Measurements from ENCODE around the gene OR6V1. TPM values are rescaled to one million over a fixed set of nuclear protein-coding genes. Genes with fewer than 3 reads are reported as not detected.

The OR6V1 gene
- not detected in 2 replicates for total RNA-seq (2014; rRNA removed; shearing (Covaris generic))

GRCh38 chr7:143052041-143052440 is at the start of gene OR6V1:
Gene OR6V1 (plus strand): TSS chr7:143052341. CDS start chr7:143052341, 0 bp downstream.

GRCh38 chr7:143027032-143027431 is 25.1 kb upstream of the OR6V1 start, which contains the start of gene OR9A2:
Gene OR9A2 (minus strand): TSS chr7:143027132. CDS start chr7:143027132, 0 bp downstream.

Other genes starting within 250 kb of the OR6V1 start
- gene EPHB6, start 197.3 kb upstream of the OR6V1 start, total RNA-seq (2014; rRNA removed; shearing (Covaris generic)): not detected in 2 replicates
- gene TRPV6, start 166.6 kb upstream of the OR6V1 start, total RNA-seq (2014; rRNA removed; shearing (Covaris generic)): 0.11 TPM in 1 of 2 replicates, not detected in the other
- gene TRPV5, start 118.6 kb upstream of the OR6V1 start, total RNA-seq (2014; rRNA removed; shearing (Covaris generic)): 0.05 TPM in 1 of 2 replicates, not detected in the other
- gene LLCFC1, start 112.9 kb upstream of the OR6V1 start, total RNA-seq (2014; rRNA removed; shearing (Covaris generic)): not detected in 2 replicates
- gene KEL, start 90.0 kb upstream of the OR6V1 start, total RNA-seq (2014; rRNA removed; shearing (Covaris generic)): 0.45 and 0.83 TPM in 2 replicates
- gene OR9A2, start 25.2 kb upstream of the OR6V1 start, total RNA-seq (2014; rRNA removed; shearing (Covaris generic)): 0.38 TPM in 1 of 2 replicates, not detected in the other
- not detected in 2 replicates for gene PIP, start 79.7 kb downstream of the OR6V1 start, total RNA-seq (2014; rRNA removed; shearing (Covaris generic))
- gene TAS2R39, start 131.1 kb downstream of the OR6V1 start, total RNA-seq (2014; rRNA removed; shearing (Covaris generic)): not detected in 2 replicates
- gene TAS2R40, start 169.7 kb downstream of the OR6V1 start, total RNA-seq (2014; rRNA removed; shearing (Covaris generic)): not detected in 2 replicates
- 126 and 140 TPM in 2 replicates for gene GSTK1, start 211.1 kb downstream of the OR6V1 start, total RNA-seq (2014; rRNA removed; shearing (Covaris generic))
- gene TMEM139, start 232.6 kb downstream of the OR6V1 start, total RNA-seq (2014; rRNA removed; shearing (Covaris generic)): 1.2 and 3.2 TPM in 2 replicates
- 19.1 and 25.5 TPM in 2 replicates for gene CASP2, start 236.0 kb downstream of the OR6V1 start, total RNA-seq (2014; rRNA removed; shearing (Covaris generic))

All from A375 (cell line).